GM21825 (cell line): Measurements from ENCODE around the gene TSPO2.

ENCODE experiments used
- ATAC-seq: cut with Tn5 transposase; IDR thresholded peaks from one replicate; pipeline ENCODE4 v1.9.1; 2021; ENCODE audit warnings: mild to moderate bottlenecking, moderate library complexity; ENCODE audit not compliant: unreplicated experiment

Gene TSPO2

DNA sequence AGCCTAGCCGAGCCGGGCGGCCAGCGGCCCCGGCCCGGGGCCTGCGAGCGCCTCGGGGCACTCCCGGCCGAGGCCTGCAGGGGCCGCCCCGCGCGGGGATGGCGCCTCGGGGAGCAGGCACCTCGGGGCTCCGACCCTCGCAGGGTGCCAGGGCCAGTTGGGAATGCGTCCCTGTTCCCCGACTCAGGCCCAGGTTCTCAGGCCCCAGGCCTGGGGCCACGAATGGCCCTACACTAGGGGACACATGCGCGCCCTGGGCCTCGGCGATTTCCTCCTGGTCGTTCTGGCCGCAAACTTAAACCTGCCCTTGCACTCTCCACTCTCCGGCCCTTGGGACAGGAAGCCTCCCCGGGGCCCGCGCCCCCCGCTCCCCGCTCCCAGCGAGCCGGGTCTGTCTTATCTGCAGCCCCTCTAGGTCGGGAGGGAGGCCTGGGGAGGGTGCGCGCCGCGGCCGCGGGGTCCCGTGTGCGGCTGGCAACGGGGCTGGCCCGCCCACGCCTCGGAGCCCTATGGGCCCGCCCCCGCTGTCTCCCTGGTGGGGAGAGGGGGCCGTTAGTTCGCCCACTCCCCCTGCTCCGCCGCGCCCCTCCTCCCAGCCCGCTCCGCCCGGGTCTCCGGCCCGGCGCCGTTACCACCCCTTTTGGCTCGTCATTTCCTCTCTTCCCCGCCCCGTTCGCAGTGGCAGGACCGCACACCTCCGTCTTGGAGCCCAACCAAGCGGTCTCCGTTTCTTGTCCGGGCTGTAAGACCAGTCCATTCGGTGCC is 31.1 kb downstream of the TSPO2 start:
- peak; percentile 28 for ATAC-seq

DNA sequence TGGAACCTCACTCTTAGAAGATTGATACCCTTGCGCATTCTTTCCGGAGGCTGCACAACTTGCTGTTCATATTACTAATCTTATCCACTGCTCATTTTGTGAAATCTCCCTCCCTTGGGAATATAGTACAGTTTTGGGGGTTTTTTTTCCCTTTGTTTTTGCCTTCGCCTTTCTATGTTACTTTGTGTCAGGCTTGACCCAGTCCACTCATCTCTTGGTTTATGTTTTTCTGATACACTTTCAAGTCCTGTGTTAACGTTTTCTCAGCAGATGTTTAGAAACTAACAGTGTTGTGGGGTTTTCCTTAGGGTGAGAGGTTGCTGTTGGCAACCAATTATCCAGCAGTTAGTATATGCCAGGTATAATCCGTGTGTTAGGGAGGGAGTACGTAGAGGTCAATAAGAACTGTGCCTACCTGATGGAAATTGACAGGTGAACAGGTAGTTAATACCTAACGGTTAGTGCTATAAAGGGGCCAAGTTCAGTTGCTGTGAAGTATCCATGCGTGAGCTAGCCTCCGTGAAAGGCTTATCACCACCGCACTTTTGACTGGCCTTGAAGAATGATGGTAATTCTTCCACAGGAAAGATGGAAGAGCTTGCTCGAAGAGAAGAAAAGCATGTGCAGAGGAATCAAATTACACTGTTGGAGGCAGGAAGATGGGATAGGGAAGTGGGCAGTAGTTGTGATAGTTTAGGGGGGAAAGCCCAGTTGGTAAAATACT is 31.9 kb downstream of the TSPO2 start:
- ATAC-seq: no peak

DNA sequence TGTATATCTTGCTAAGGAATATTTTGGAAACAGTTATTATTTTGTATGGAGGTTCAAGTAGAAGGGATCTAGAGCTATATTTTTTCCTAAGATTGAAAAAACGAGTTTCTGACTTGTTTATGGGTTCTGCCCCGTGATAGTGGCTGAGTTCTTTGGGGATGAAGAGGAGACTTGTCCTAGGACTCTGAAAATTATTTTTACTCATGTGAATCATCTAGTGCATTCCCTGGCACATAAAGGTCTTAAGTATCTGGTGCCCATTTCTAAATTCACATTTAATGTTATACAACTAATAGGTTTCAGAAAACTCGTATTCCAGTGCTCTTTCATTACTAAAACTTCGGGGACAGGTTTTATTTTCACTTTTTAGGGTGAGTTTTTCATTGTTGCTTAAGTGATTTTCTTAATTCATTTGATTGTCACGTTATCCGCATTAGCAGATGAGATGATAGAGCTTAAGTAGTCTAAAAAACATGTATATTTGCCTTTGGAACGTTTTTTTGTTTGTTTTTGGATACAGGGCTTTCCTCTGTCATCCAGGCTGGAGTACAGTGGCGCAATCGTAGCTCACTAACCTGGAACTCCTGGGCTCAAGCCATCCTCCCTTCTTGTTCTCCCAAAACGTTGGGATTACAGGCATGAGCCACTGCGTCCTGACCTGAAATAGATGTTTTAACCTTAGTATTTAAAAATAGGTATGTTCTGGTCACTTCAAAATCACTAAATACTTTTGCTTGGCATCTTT is 32.6 kb downstream of the TSPO2 start:
- ATAC-seq: no peak

DNA sequence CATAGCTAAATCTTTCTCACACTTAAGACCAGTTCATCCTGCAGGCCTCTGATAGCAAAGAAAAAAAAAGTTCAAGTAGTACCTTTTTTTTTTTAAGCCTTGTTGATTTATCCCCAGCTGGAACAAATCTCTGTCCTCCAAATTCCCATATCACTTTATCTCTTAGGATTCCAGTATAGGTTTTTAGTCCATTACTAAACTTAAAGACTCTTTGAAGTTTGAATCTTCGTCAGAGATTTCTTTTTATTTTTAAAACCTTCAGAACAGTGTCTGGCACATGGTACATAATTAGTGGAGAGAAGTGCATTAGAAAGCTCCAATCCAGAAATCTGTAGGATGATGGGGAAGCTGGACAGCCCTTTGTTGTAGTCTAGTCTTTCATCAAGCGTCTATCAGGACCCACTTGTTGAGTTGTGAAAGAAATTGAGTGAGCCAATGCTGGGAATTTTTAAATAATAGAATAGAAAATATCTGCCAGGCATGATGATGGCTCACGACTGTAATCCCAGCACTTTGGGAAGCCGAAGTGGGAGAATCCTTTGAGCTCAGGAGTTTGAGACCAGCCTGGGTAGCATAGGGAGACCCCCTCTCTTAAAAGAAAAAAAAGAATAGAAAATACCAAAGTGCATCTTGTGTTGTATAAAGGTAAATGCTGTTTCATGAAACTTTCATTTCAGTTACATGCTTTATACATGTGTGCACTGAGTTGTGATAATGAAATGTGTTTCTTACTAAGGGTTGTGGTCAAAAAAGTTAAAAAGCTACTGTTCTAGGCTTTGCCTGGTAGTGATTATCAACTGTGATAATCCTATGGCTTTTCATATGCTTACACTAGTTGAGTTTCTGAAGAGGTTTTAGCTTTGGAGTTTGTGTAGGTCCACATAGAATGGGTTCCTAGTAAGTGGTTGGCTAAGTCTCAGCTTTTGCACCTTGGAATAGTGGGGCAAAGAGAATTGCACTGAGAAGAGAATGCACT is 33.7 kb downstream of the TSPO2 start:
- no peak for ATAC-seq

DNA sequence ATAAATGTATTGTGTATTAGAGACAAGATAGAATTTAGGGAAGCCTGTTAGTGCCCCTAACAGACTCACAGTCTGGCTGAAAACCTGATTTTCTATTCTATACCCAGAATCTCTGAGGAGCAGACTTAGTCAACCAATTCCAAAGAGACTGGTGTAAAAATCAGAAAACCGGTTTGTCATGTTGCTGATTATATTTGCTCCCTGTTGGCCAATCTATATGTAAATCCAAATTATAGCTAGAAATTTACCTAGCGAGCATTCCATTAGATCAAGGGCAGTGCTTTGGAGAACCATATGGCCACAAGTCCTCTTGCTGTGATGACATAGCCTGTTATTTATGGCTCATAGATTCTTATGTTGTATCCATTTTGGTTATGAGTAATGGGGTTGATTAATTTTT is 35.3 kb downstream of the TSPO2 start:
- no peak for ATAC-seq

DNA sequence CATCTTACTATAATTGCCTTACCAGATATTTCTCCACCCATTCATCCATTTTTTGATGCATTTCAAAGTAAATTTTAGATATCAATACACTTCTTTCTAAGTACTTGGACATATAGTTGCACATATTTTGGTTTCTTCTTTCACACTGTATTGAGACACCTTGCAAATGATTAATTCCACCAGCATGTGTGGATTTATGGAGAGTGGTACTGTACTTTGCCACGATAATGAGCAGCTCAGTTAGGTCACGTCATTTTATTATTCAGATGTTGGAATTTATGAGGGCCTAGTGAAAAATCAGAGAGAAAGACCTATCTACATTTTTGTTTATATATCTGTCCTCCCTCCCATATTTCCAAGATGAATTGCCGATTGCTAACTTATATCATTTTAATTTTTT is 35.8 kb downstream of the TSPO2 start:
- ATAC-seq: no peak

DNA sequence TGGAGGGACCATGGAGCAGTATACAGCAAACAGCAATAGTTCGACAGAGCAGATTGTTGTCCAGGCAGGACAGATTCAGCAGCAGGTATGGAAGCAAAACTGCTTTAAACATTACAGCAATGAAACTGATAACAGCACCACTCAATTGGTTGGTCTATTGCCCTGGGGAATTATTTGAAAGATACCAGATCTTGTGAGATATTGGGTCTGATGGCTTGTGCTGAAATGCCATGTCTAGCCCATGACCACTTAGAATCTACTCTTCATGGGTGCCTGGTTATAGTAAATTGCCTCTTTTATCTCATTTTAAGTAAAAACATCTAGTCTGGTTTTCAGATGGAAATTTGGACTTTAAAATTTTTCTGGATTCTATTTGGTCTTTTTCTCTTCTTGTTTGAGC is 36.8 kb downstream of the TSPO2 start:
- no peak for ATAC-seq

DNA sequence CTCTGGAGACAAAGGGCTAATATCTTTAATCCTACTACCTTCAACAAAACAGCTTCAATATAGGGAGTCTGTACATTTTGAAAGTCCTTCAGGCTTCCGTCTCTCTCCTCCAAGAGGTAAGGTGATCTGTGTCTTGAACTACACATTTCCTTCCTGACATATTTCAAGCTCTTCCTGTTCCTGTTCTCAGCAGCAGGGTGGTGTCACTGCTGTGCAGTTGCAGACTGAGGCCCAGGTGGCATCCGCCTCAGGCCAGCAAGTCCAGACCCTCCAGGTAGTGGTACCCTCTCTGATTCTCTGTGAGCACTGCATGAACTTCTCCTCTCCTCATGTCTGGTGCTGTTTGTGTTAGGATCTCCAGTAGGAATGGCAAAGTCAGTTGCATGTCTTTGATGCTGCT is 38.4 kb downstream of the TSPO2 start:
- ATAC-seq: no peak

DNA sequence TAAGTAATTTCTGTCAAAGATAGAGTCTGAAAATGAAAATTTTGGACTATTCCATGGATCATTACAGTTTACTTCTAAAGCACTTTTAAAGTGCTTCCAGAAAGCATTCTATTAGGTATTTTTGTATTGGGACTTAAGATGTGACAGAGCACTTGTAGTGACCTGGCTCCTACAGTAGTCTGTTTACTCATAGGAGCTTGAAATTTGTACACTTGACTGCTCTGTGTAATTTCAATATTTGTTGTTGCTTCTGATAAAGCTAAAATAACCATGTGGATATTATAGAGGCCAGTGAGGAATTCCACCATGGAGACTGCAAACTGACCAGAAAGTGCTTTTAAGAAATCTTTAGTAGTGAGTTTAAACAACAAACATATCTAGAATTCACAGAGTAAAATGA is 40.8 kb downstream of the TSPO2 start:
- no peak for ATAC-seq

DNA sequence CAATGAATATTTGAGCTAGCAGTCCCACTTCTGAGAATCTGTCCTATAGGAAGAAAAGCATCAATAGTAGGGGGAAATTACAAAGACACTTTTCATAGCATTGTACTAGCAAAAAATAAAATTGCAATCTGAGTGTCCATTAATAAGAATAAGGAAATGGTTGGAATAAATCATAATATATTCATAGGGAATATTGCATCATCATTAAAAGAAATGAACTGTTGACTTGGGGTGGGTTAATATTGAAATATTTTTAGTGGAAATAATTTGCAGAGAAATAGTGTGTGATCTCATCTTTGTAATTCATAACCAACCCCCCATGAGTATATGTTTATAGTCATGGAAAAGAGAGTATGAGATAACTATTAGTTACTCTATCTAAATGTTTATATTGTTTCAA is 42.9 kb downstream of the TSPO2 start:
- ATAC-seq: no peak

DNA sequence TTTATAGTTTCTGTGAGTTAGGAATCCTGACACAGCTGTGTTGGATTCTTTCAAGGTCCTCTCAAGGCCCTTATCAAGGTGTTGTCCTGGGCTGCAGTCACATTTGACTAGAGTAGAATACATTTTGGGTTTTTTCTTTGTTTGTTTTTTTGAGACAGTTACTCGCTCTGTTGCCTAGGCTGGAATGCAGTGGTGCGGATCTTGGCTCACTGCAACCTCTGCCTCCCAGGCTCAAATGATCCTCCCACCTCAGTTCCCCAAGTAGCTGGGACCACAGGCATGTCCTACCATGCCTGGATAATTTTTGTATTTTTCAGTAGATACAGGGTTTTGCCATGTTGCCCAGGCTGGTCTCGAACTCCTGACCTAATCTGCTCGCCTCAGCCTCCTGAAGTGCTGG is 46.2 kb downstream of the TSPO2 start:
- no peak for ATAC-seq

DNA sequence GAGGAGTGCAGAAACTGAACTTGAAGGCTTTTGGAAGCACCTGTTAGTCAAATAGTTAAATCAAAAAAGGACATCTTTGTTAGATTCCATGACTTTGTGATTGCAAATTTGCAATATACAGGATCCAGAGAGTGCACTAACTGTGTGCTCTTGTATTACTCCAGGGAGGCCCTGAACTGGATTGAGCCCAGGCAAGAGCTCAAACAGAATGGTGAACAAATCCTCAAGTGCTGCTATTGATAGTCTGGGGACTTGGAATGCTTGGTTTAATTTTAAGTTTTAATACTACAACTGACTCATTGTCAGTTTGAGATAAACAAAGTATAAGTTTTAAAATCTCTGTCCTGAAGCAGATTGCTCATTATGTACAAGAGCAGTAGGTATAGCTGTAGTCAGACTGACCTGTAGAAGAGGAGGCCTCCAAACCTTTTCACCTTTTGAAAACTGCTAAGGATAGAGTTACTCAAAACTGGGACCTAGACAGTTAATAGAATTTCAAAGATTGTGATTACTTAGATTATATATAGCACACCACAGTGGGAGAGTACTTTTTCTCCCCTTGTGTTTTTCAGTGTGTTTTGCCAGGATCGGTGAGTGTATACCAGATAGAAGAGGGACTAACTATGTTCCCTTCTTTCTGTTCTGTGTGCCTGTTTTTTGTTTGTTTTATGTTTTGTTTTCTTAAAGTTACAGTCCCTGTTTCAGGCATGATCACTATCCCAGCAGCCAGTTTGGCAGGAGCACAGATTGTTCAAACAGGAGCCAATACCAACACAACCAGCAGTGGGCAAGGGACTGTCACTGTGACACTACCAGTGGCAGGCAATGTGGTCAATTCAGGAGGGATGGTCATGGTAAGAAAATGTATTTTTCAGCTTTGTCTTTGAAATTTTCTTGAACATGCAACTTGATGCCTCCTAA is 48.8 kb downstream of the TSPO2 start:
- ATAC-seq: no peak

DNA sequence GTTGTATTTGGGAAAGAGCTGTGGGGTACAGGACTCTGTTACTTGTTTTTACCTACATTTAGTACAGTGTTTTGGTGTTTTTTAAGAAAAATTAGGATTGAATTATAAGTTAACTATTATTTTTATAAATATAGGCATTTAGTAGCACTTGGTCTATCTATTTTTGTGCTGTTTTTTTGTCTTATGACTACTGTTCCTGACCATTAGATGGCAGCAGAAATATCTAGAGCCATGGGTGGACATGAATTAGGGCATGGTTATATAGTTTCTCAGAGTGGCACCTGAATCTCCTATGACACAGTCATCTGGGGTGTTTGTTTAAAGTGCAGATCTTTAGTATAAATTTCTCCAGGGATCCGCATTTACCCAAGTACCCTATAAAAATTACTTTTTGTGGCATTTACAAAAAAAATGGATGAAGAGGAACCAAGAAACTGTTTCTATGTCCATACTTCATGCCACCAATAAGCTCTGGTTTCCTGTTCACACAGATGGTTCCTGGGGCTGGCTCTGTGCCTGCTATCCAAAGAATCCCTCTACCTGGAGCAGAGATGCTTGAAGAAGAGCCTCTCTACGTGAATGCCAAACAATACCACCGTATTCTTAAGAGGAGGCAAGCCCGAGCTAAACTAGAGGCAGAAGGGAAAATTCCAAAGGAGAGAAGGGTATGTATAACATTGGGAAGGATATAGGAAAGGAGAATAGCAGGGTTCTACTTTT is 50.3 kb downstream of the TSPO2 start:
- ATAC-seq: no peak

DNA sequence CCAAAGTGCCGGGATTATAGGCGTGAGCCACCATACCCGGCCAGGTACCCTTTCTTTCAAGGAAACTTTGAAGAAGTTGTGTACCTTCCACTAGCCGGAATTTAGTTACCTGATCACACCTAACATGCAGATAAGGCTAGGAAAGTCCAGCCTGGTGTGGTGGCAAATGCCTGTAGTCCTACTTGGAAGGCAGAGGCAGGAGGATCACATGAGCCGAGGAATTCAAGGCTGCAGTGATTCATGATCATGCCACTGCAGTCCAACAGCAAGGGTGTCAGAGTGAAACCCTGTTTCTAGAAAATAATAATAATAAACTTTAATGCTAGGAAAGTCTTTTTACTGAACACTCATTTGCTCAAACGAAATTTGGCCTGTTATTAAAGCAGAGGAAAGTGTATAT is 51.5 kb downstream of the TSPO2 start:
- no peak for ATAC-seq
